ENCODE results near the gene SCN8A. TPM values are rescaled to one million over a fixed set of nuclear protein-coding genes. Genes with fewer than 3 reads are reported as not detected.

SCN8A gene
- total and polyA plus RNA-seq, 9 donors, result 0.21 to 2.9 (median 1.5) TPM

DNA sequence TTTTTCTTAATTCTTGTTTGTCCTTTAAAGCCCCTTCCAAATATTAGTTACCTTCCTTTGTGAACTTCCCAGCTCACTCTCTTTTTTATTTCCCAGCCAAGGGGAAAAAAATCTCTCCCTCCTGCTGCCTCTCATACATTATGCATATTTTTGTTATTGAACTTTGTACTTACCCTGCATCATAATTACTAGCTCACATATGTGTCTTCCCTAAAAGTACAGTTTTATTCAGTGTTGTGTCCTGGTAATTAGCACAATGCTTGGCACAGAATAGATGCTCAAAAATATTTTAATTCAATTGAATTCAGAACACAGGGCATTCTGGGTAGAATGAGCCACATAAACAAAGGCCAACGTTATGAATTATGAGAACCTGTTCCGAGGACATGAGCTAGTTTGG lies 91.9 kb downstream of the SCN8A start:
- no peaks in the 10 kb centered on the region for H3K4me1 ChIP-seq (ENCODE audit: insufficient read depth)
- H3K27ac ChIP-seq, result no peak overlapping the region
- H3K27me3 ChIP-seq, result no peaks in the 10 kb centered on the region
- no peaks in the 10 kb centered on the region for H3K9me3 ChIP-seq
- DNase-seq, result no peak
- no peak overlapping the region for H3K4me3 ChIP-seq
- intact Hi-C loops (cut with DNase I), result no loop called here
- TF ChIP-seq, protein P1, sequence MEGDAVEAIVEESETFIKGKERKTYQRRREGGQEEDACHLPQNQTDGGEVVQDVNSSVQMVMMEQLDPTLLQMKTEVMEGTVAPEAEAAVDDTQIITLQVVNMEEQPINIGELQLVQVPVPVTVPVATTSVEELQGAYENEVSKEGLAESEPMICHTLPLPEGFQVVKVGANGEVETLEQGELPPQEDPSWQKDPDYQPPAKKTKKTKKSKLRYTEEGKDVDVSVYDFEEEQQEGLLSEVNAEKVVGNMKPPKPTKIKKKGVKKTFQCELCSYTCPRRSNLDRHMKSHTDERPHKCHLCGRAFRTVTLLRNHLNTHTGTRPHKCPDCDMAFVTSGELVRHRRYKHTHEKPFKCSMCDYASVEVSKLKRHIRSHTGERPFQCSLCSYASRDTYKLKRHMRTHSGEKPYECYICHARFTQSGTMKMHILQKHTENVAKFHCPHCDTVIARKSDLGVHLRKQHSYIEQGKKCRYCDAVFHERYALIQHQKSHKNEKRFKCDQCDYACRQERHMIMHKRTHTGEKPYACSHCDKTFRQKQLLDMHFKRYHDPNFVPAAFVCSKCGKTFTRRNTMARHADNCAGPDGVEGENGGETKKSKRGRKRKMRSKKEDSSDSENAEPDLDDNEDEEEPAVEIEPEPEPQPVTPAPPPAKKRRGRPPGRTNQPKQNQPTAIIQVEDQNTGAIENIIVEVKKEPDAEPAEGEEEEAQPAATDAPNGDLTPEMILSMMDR (IDR thresholded peaks at IDR 0.05), result no peak
- no peak for TF ChIP-seq POLR2A (IDR thresholded peaks at IDR 0.05)
- no peak for TF ChIP-seq EP300 (IDR thresholded peaks at IDR 0.05)
- no peaks in the 10 kb centered on the region for H3K36me3 ChIP-seq
- 74 to 82% (median 80%) methylated on average over 2 of the region's 2 CpGs for WGBS, 3 donors

DNA sequence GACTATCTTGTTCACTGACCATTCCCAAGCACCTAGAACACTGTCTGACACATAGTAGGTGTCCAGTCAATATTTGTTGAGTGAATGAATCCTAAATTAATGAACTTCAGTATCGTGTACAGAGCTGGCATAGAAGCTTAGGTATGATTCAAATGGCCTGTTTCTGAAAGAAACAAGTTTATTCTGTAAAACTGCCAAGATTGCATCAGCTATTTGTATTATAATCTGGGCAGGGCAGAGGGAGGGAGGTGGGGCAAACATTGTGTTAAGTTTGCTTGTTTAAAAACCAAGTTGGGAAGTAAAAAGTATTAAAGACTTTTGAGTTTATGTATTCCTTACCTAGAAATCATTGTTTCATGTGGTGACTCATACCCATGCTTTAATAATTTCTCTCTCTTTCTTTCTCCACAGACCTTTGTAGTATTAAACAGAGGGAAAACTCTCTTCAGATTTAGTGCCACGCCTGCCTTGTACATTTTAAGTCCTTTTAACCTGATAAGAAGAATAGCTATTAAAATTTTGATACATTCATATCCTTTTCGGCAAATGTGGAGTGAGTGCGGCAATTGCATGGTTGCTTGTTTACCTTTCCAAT lies 92.8 kb downstream of the SCN8A start:
- intact Hi-C loops (cut with DNase I), result no loop called here
- no peak overlapping the region for H3K27ac ChIP-seq
- no peaks in the 10 kb centered on the region for H3K9me3 ChIP-seq
- no peak for DNase-seq
- H3K4me3 ChIP-seq, result no peak overlapping the region
- no peaks in the 10 kb centered on the region for H3K4me1 ChIP-seq (ENCODE audit: insufficient read depth)
- TF ChIP-seq, protein P1 (IDR thresholded peaks at IDR 0.05), result no peak
- TF ChIP-seq POLR2A (IDR thresholded peaks at IDR 0.05), result no peak
- no peak for TF ChIP-seq EP300 (IDR thresholded peaks at IDR 0.05)
- no peaks in the 10 kb centered on the region for H3K27me3 ChIP-seq
- WGBS, 3 donors, result 66 to 69% (median 67%) methylated on average over 4 of the region's 4 CpGs
- no peaks in the 10 kb centered on the region for H3K36me3 ChIP-seq

DNA sequence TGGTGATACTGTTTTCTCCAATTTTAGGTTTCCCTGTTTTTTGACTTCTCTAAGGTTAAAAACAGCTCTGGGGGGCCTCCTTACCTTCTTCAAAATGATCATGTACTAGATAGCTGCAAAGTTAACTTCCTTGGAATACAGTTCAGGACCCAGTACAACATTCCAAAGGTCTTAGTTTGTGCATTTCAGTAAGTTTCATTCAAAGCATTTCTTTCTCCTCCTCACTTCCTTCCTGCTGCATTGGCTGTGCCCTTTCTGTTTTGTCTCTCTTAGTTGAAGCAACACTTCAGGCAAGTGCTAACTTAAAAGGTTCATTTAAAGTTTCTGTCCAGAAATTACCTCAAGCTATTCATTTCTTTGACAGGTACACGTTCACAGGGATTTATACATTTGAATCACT lies 95.7 kb downstream of the SCN8A start:
- H3K9me3 ChIP-seq, result no peaks in the 10 kb centered on the region
- no peak overlapping the region for H3K4me3 ChIP-seq
- no peak overlapping the region for H3K27ac ChIP-seq
- no peaks in the 10 kb centered on the region for H3K4me1 ChIP-seq (ENCODE audit: insufficient read depth)
- 76 to 78% (median 78%) methylated on average over 1 of the region's 1 CpG for WGBS, 3 donors
- intact Hi-C loops (cut with DNase I), result no loop called here
- H3K36me3 ChIP-seq, result no peaks in the 10 kb centered on the region
- TF ChIP-seq, protein P1 (IDR thresholded peaks at IDR 0.05), result no peak
- no peaks in the 10 kb centered on the region for H3K27me3 ChIP-seq
- DNase-seq, result no peak

DNA sequence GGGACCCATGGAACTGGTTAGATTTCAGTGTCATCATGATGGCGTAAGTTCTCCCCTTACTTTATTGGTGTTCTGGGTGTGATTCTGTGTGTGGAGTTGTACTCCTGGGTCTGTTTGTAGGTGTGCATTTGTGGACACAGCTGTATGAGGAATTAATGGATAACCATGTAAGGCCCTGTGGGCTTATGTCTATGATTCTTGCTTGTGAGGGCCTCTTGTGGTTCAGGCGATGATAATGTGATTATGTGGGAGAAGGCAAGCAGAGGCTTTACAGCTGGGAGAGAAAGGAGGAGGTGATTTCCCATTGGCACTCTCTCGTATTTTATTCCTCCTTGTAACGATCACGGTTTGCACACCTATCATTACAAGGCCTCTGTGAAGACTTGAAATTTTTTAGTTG lies 96.1 kb downstream of the SCN8A start:
- H3K36me3 ChIP-seq, result no peaks in the 10 kb centered on the region
- TF ChIP-seq EP300 (IDR thresholded peaks at IDR 0.05) (no peak), POLR2A (IDR thresholded peaks at IDR 0.05) (no peak)
- TF ChIP-seq, protein P1 (IDR thresholded peaks at IDR 0.05), result no peak
- no peak for DNase-seq
- H3K27me3 ChIP-seq, result no peaks in the 10 kb centered on the region
- H3K27ac ChIP-seq, result no peak overlapping the region
- 72 to 81% (median 74%) methylated on average over 5 of the region's 5 CpGs for WGBS, 3 donors
- no peaks in the 10 kb centered on the region for H3K9me3 ChIP-seq
- H3K4me1 ChIP-seq (ENCODE audit: insufficient read depth), result no peaks in the 10 kb centered on the region
- intact Hi-C loops (cut with DNase I), result no loop called here
- H3K4me3 ChIP-seq, result no peak overlapping the region

Measured in ovary (tissue), 9 donors.